ENCODE results near the gene GTSE1.

The GTSE1 gene

GRCh38 chr22:46351131-46351735 lies 54.6 kb downstream of the GTSE1 start:
- TF ChIP-seq CTCF (IDR thresholded peaks at IDR 0.05; ENCODE audit: insufficient read depth, low read length, poor library complexity, severe bottlenecking) = no peak
- no peak for DNase-seq (ENCODE audit: extremely low read depth, insufficient read length)
- H3K36me3 ChIP-seq (ENCODE audit: control insufficient read depth, insufficient read depth, low read length) = peaks cover 56% of the 10 kb centered on the region
- H3K4me3 ChIP-seq (replicated peaks; ENCODE audit: low read depth, low read length) = no peak overlapping the region
- no peaks in the 10 kb centered on the region for H3K27me3 ChIP-seq (replicated peaks; ENCODE audit: control insufficient read depth, insufficient read depth, low read length)

- Histone ChIP-seq H3K27me3 (replicated peaks; ENCODE audit: control insufficient read depth, insufficient read depth, low read length) (no peaks in the 10 kb centered on the region), H3K36me3 (ENCODE audit: control insufficient read depth, insufficient read depth, low read length) (peaks cover 57% of the 10 kb centered on the region), H3K4me3 (replicated peaks; ENCODE audit: low read depth, low read length) (no peak overlapping the region)
- no peak for DNase-seq (ENCODE audit: extremely low read depth, insufficient read length)
- TF ChIP-seq CTCF (IDR thresholded peaks at IDR 0.05; ENCODE audit: insufficient read depth, low read length, poor library complexity, severe bottlenecking) = no peak
These were observed 55.1 kb downstream of the GTSE1 start for GRCh38 chr22:46351767-46352166.

GRCh38 chr22:46352276-46352675 lies 55.6 kb downstream of the GTSE1 start:
- DNase-seq (ENCODE audit: extremely low read depth, insufficient read length) = no peak
- Histone ChIP-seq H3K27me3 (replicated peaks; ENCODE audit: control insufficient read depth, insufficient read depth, low read length) (no peaks in the 10 kb centered on the region), H3K36me3 (ENCODE audit: control insufficient read depth, insufficient read depth, low read length) (peaks cover 56% of the 10 kb centered on the region), H3K4me3 (replicated peaks; ENCODE audit: low read depth, low read length) (no peak overlapping the region)
- TF ChIP-seq CTCF (IDR thresholded peaks at IDR 0.05; ENCODE audit: insufficient read depth, low read length, poor library complexity, severe bottlenecking) = no peak

GRCh38 chr22:46352691-46353386 lies 56.2 kb downstream of the GTSE1 start:
- TF ChIP-seq CTCF (IDR thresholded peaks at IDR 0.05; ENCODE audit: insufficient read depth, low read length, poor library complexity, severe bottlenecking) = no peak
- Histone ChIP-seq H3K27me3 (replicated peaks; ENCODE audit: control insufficient read depth, insufficient read depth, low read length) (no peaks in the 10 kb centered on the region), H3K4me3 (replicated peaks; ENCODE audit: low read depth, low read length) (no peak overlapping the region), H3K36me3 (ENCODE audit: control insufficient read depth, insufficient read depth, low read length) (peaks cover 51% of the 10 kb centered on the region)
- no peak for DNase-seq (ENCODE audit: extremely low read depth, insufficient read length)

- peaks cover 46% of the 10 kb centered on the region for H3K36me3 ChIP-seq (ENCODE audit: control insufficient read depth, insufficient read depth, low read length)
- H3K27me3 ChIP-seq (replicated peaks; ENCODE audit: control insufficient read depth, insufficient read depth, low read length) = no peaks in the 10 kb centered on the region
- TF ChIP-seq CTCF (IDR thresholded peaks at IDR 0.05; ENCODE audit: insufficient read depth, low read length, poor library complexity, severe bottlenecking) = no peak
- no peak overlapping the region for H3K4me3 ChIP-seq (replicated peaks; ENCODE audit: low read depth, low read length)
- no peak for DNase-seq (ENCODE audit: extremely low read depth, insufficient read length)
These were observed 56.9 kb downstream of the GTSE1 start for GRCh38 chr22:46353483-46354105.

Measured in GM06990 (cell line).